ENCODE data around the gene TMEM88.
"Not testable (repeated sequence)": the region's sequence is repeated elsewhere in the genome, so short reads cannot be mapped to it uniquely, and the experiment has no call there.

Gene TMEM88

GRCh38 chr17:7856011-7856810 lies 1.3 kb downstream of the TMEM88 start:
- DNase-seq (ENCODE audit: low read depth in 1 of 2, low spot score in 1 of 2), result no peak

- peak; percentile 81 to 87 for DNase-seq (ENCODE audit: low read depth in 1 of 2, low spot score in 1 of 2)
These were observed 2.2 kb downstream of the TMEM88 start, which contains the start of gene NAA38 for GRCh38 chr17:7856811-7857712. Gene NAA38, minus strand, starts transcription at chr17:7857559. Its CDS starts 96 bp downstream, at chr17:7857463.

- DNase-seq (ENCODE audit: low read depth in 1 of 2, low spot score in 1 of 2), result peak; percentile 71 to 80
These were observed 3.1 kb downstream of the TMEM88 start, which contains the start of gene CYB5D1 for GRCh38 chr17:7857713-7858521. Gene CYB5D1, plus strand, starts transcription at chr17:7858003. Its CDS starts 132 bp downstream, at chr17:7858135.

DNA sequence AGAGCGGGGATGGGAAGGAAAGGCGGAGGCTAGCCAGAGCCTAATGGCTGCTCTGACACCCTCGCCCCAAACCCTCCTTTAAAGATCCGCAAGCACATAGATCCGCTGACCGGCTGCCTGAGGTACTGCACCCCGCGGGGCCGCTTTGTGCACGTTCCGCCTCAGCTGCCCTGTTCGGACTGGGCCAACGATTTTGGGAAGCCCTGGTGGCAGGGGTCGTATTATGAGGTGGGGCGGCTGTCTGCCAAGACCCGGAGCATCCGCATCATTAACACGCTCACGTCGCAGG lies 3.6 kb downstream of the TMEM88 start:
- DNase-seq (ENCODE audit: low read depth in 1 of 2, low spot score in 1 of 2), result peak in 1 of 2 donors; percentile 22

DNA sequence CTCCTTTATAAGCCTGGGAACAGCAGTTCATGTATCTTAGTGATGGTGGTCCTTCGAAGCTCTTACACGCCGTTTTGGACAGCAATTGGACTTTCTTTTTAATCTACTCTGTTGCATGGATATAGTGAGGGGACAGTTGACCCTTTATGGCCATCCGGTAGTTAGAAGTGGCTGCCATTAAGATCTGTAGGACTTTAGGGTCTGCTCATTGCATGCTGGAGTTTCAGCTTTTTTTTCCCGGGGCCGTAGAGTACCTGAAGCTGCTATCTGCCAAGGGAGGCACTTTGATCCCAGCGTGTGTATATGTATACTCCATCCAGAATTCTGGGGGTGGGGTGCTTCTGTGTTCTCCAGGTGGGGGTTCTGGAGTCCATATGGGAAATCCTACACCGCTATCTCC lies 4.2 kb downstream of the TMEM88 start:
- no peak for DNase-seq (ENCODE audit: low read depth in 1 of 2, low spot score in 1 of 2)

- peak in 1 of 2 donors; percentile 3 for DNase-seq (ENCODE audit: low read depth in 1 of 2, low spot score in 1 of 2)
These were observed 8.0 kb downstream of the TMEM88 start for GRCh38 chr17:7862692-7863437.

GRCh38 chr17:7864384-7864783 lies 9.5 kb downstream of the TMEM88 start:
- not testable (repeated sequence) for DNase-seq (ENCODE audit: low read depth in 1 of 2, low spot score in 1 of 2)

GRCh38 chr17:7864995-7865650 lies 10.3 kb downstream of the TMEM88 start:
- DNase-seq (ENCODE audit: low read depth in 1 of 2, low spot score in 1 of 2), result no peak

GRCh38 chr17:7867881-7868329 lies 13.0 kb downstream of the TMEM88 start:
- no peak for DNase-seq (ENCODE audit: low read depth in 1 of 2, low spot score in 1 of 2)

DNA sequence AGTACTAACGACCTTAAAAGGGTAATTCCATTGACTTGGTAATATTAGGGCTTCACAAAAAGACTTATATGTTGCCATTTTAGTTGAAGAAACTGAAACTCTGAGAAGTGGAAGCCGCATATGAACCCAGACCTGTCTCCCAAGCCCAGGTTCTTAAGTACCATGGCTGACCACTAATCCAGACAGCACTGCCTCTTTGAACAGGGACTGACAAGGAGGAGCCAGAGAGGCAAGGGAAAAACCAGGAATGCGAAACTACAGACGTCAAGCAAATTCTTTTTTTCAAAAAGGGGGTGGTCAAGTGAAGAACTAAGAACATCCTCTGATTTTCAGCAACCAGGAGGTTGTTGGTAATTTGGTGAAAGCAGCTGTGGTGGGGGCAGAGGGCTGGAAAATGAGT lies 18.2 kb downstream of the TMEM88 start:
- DNase-seq (ENCODE audit: low read depth in 1 of 2, low spot score in 1 of 2), result no peak

DNA sequence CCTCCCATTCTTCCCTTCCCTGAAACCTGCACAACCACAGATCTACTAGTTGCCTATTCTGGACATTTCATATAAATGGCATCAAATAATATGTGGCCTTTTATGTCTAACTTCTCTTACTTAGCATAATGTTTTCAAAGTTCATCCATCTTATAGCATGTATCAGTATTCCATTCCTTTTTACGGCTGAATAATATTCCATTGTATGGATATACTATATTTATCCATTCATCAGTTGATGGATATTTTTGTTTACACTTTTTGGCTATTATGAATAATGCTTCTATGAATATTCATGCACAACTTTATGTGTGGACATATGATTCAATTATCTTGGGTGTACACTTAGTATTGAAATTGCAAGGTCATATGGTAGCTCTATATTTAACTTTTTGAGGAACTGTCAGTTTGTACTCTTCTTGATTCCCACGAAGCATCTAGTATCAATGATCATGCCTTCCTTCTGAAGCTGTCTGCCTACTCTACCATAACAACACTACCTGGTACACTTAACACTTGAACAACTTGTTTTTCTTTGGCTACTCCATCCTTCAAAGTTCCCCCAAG lies 21.0 kb downstream of the TMEM88 start:
- DNase-seq (ENCODE audit: low read depth in 1 of 2, low spot score in 1 of 2), result no peak

GRCh38 chr17:7878234-7878633 lies 23.4 kb downstream of the TMEM88 start:
- no peak for DNase-seq (ENCODE audit: low read depth in 1 of 2, low spot score in 1 of 2)

DNA sequence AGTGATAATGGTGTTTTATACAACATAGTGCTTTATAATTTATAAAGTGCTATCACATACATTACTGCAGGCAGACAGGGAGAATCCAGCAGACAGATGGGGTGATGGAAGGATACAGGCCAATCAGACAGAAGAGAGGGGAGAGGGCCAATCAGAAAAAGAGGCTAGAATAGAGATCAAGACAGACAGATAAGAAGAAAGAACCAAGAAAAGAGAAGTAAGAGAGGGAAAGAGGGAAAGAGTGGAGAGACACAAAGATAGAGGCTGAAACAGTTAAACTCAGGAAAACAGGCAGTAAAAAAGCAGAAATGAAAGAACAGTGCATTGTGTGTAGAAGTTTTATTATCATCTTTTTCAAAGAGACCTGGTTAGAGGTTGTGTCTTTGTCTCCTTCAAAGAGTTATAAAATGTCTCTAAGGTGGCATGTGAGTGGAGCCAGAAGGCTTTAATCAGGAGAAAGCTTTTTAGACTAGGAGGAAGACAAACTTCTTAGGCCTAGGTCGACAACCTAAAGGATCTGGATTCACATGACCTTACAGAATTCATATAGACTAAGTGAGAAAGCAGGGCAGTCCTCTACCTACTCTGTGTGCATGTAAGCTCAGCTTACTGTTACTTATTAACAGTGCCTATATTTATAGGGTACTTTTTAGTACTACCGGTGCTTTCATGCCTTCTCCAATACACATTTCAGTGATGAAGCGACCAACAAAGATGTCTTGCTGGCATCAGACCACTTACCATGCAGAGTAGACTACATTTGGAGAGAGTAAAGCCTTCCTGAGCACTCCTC lies 25.4 kb downstream of the TMEM88 start:
- DNase-seq (ENCODE audit: low read depth in 1 of 2, low spot score in 1 of 2), result no peak

- DNase-seq (ENCODE audit: low read depth in 1 of 2, low spot score in 1 of 2), result no peak
These were observed 26.6 kb downstream of the TMEM88 start for GRCh38 chr17:7881276-7882054.

GRCh38 chr17:7882068-7882467 lies 27.2 kb downstream of the TMEM88 start:
- no peak for DNase-seq (ENCODE audit: low read depth in 1 of 2, low spot score in 1 of 2)

DNA sequence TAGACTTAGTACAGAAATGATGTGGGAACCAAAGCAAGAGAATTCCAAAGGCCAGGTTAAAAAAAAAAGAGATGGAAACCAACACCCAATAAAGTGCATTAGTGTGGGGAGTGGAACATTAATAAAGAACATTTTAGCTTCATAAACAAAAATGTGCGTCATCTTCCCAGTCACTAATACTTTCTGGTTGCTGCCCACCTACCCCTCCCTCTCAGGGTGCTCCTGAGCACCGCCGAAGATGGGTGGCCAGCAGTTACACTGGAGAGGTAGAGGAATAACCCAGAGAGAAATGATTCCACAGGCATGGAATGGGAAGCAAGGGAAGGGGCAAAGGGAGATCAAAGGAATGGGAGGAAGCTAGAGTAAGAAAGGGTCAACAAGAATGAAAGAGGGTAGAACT lies 27.8 kb downstream of the TMEM88 start:
- DNase-seq (ENCODE audit: low read depth in 1 of 2, low spot score in 1 of 2), result no peak

DNA sequence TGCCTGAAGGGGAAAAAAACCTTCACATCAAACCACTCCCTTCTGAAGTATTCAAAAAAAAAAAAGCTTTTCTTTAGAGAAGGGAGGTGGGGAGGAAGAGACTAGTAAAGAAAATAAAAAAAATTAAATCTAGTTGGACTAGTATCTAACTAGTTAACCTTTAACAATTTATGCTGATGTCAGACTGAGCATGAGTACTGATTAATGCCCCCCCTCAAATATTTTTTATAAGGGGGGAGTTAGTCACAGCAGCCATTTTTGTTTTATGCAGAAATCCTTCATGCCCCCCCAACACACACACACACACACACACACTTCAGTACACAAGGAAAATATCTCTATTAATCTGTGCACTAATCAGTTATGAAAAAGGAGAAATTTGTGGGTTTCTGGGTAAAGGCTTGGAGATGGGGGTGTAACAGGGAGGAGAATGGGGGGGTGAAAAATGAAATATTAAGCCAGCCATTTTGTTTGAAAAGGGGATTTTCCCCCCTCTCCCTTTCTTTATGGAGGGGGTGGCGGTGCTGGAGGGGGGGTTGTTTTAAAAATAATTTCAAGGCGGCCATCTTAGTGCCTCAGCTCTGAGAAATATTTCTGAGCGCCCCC lies 29.0 kb downstream of the TMEM88 start:
- DNase-seq (ENCODE audit: low read depth in 1 of 2, low spot score in 1 of 2), result no peak
